RWPE2 (cell line): Measurements from ENCODE around the gene CCDC80.
"Not testable (repeated sequence)": the region's sequence is repeated elsewhere in the genome, so short reads cannot be mapped to it uniquely, and the experiment has no call there.

Experiments used
- ATAC-seq: fragments of 200-7000 bp; cut with Tn5 transposase; 3 replicates; pipeline ENCODE4 v1.9.1; 2021; ENCODE audit warnings: low read depth
- DNase-seq: peaks from one replicate; pipeline ENCODE4 v3.0.0-alpha.2; 2020; ENCODE audit warnings: low spot score
- H3K27ac ChIP-seq: fragments of 450-650 bp; 2 replicates; pipeline ENCODE4 v1.5.1; 2017; ENCODE audit warnings: mild to moderate bottlenecking; ENCODE audit not compliant: poor library complexity, severe bottlenecking
- H3K27me3 ChIP-seq: fragments of 250-450 bp; sonication (Bioruptor Pico); 2 replicates; pipeline ENCODE4 v1.5.1; 2021; ENCODE audit warnings: mild to moderate bottlenecking, moderate library complexity; ENCODE audit not compliant: insufficient read depth, poor library complexity, severe bottlenecking
- H3K36me3 ChIP-seq: fragments of 250-450 bp; sonication (Bioruptor Pico); 2 replicates; pipeline ENCODE4 v1.5.1; 2020; ENCODE audit warnings: low read depth, mild to moderate bottlenecking, moderate library complexity
- H3K4me1 ChIP-seq: fragments of 250-450 bp; sonication (Bioruptor Pico); 2 replicates; pipeline ENCODE4 v1.5.1; 2021; ENCODE audit warnings: mild to moderate bottlenecking, moderate library complexity; ENCODE audit not compliant: insufficient read depth, poor library complexity, severe bottlenecking
- H3K4me3 ChIP-seq: fragments of 250-450 bp; sonication (Bioruptor Pico); 2 replicates; pipeline ENCODE4 v1.5.1; 2021; ENCODE audit warnings: mild to moderate bottlenecking, moderate library complexity; ENCODE audit not compliant: severe bottlenecking
- H3K9me3 ChIP-seq: fragments of 250-450 bp; sonication (Bioruptor Pico); 2 replicates; pipeline ENCODE4 v1.5.1; 2021; ENCODE audit warnings: mild to moderate bottlenecking, moderate library complexity; ENCODE audit not compliant: severe bottlenecking
- TF ChIP-seq, protein P1 (sequence below): fragments of 450-650 bp; IDR thresholded peaks from one replicate; pipeline ENCODE4 v1.5.1; 2017; ENCODE audit warnings: mild to moderate bottlenecking, moderate library complexity; ENCODE audit not compliant: poor library complexity, severe bottlenecking

CCDC80 gene

DNA sequence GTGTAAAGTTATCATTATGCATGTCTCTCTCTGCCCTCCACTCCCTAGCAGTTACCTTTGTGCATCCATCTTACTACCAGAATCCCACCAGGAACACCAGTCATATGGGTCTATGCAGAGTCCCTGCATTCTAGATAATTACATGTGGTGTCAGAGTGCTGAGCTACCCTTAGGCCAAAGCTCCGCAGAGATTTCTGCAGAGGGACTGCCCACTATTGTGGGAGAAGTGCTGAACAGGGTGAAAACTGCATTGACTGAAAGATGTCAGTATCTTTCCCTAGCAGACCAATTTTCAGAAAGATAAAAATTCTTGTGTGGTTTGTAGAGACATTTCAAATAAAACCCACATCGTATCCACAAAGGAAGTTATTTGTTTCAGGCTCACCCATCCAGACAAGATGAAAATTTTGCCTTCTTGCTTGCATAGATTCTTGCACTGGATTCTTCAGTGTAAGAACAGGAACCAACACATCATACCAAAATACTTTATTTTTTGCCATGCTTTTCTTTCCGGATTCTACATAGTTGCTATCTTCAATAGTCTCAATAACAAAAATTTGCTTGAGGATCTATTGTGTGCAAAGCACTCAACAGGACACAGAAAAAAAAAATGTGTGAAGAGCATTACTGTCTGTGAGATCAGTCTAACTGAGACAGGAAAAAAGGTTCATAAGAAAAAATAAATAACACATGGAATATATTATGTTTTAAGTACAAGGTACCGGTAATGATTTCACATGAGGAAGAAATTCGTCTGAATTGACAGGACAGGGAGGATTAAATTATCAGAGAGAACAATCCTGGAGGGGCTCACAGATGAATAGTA lies 32.0 kb upstream of the CCDC80 start:
- TF ChIP-seq, protein P1, sequence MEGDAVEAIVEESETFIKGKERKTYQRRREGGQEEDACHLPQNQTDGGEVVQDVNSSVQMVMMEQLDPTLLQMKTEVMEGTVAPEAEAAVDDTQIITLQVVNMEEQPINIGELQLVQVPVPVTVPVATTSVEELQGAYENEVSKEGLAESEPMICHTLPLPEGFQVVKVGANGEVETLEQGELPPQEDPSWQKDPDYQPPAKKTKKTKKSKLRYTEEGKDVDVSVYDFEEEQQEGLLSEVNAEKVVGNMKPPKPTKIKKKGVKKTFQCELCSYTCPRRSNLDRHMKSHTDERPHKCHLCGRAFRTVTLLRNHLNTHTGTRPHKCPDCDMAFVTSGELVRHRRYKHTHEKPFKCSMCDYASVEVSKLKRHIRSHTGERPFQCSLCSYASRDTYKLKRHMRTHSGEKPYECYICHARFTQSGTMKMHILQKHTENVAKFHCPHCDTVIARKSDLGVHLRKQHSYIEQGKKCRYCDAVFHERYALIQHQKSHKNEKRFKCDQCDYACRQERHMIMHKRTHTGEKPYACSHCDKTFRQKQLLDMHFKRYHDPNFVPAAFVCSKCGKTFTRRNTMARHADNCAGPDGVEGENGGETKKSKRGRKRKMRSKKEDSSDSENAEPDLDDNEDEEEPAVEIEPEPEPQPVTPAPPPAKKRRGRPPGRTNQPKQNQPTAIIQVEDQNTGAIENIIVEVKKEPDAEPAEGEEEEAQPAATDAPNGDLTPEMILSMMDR, result no peak
- DNase-seq, result no peak
- Histone ChIP-seq H3K4me3 (no peak overlapping the region), H3K36me3 (no peaks in the 10 kb centered on the region), H3K27ac (peak overlapping the region; percentile 95), H3K4me1 (peaks cover 41% of the 10 kb centered on the region), H3K9me3 (no peaks in the 10 kb centered on the region), H3K27me3 (no peaks in the 10 kb centered on the region)
- no peak for ATAC-seq

DNA sequence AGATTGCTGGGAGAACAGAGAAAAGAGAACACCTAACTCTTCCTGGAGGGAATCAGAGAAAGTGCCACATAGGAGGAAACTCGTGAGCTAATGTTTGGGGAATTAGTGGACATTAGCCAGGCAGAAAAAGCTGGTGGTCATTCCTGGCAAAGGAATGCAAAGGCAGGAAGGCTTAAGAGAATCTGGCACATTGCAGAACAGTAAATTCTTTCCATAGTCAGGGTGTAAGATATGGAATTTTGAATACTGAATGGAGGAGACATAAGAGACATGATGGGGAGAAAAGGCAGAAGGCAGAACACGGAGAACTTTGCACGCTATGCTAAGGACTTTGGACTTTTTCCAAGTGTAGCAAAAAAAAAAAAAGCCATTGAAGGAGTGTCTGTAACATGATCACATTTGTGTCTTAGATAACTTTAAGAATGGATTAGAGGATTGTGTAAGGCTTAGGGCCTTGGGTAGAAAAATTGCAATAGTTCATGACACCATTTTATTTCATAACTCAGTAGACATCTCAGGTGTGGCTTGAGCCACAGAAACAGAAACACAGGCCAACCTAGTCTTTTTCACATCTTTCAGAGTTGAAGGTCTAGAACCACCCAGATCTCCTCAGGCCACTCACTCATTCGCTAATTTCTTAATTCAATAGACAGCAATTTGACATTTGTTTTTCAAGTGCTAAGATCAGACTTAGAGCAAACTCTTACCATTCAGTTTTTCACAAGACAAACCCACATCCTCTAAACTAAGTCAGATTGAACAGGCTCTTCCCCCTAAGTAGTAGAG lies 31.2 kb upstream of the CCDC80 start:
- DNase-seq (no peak), ATAC-seq (peak; percentile 73)
- peak overlapping the region; percentile 95 for H3K27ac ChIP-seq
- peaks cover 37% of the 10 kb centered on the region for H3K4me1 ChIP-seq
- no peak overlapping the region for H3K4me3 ChIP-seq
- H3K36me3 ChIP-seq, result no peaks in the 10 kb centered on the region
- TF ChIP-seq, protein P1, result no peak
- no peaks in the 10 kb centered on the region for H3K9me3 ChIP-seq
- H3K27me3 ChIP-seq, result no peaks in the 10 kb centered on the region

DNA sequence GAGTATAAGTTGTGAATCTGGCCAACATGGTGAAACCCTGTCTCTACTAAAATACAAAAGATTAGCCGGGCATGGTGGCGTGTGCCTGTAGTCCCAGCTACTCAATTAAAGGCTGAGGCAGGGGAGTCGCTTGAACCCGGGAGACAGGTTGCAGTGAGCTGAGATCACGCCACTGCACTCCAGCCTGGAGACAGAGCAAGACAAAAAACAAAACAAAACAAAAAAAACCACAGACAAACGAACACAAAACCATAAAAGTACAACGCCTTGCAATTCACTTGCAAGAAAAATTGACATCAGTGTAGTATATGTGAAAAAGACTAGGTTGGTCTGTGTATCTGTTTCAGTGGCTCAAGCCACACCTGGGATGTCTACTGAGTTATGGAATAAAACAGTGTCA lies 29.9 kb upstream of the CCDC80 start:
- Histone ChIP-seq H3K9me3 (no peaks in the 10 kb centered on the region), H3K27me3 (no peaks in the 10 kb centered on the region), H3K4me3 (no peak overlapping the region), H3K4me1 (peaks cover 28% of the 10 kb centered on the region), H3K27ac (peak overlapping the region; percentile 95), H3K36me3 (no peaks in the 10 kb centered on the region)
- ATAC-seq, result no peak
- no peak for DNase-seq
- TF ChIP-seq, protein P1, result no peak

DNA sequence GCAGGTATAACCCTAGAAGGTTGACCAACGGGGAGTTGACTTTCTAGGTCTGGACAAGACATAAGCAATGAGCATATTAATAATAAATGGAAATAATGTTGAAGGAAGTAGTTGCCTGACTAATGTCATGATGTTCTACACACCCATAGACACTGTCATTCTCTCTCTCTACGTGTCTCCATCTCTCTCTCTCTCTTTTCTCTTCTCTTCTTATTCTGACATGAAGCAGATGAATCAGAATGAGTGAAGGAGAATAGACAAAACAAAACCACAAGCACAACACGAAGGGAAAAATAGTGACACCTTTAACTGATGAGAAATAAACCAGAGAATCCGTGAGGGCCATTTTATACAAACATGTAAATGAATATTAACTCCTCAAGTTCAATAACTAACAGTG lies 26.7 kb upstream of the CCDC80 start:
- ATAC-seq (no peak), DNase-seq (no peak)
- H3K27me3 ChIP-seq, result no peaks in the 10 kb centered on the region
- no peaks in the 10 kb centered on the region for H3K36me3 ChIP-seq
- no peak overlapping the region for H3K27ac ChIP-seq
- no peaks in the 10 kb centered on the region for H3K9me3 ChIP-seq
- H3K4me1 ChIP-seq, result peaks cover 21% of the 10 kb centered on the region
- TF ChIP-seq, protein P1, result no peak
- H3K4me3 ChIP-seq, result no peak overlapping the region

DNA sequence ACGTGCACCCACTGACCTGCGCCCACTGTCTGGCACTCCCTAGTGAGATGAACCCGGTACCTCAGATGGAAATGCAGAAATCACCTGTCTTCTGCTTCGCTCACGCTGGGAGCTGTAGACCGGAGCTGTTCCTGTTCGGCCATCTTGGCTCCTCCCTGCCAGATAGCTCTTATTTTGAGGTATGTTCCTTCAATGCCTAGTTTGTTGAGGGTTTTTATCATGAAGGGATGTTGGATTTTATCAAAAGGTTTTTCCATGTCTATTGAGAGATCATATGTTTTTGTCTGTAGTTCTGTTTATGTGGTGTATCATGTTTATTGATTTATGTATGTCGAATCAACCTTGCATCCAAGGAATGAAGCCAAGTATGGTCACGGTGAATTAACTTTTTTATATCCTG lies 24.1 kb upstream of the CCDC80 start:
- not testable (repeated sequence) for H3K4me3 ChIP-seq

More for the DNA sequence above, 24.1 kb upstream of the CCDC80 start:
- not testable (repeated sequence) for H3K27ac ChIP-seq, H3K4me1 ChIP-seq, H3K36me3 ChIP-seq, H3K9me3 ChIP-seq, H3K27me3 ChIP-seq, ATAC-seq, DNase-seq
